Loucy (cell line): ENCODE measurements around the gene NTPCR.
A peak's percentile ranks its signal among the peaks of the same experiment; 100 is the strongest.

Experiments
- H2AFZ ChIP-seq: fragments of 200-600 bp; sonication (generic); 2 replicates; pipeline ENCODE4 v1.6.0; 2016; ENCODE audit warnings: antibody characterized with exemption, mild to moderate bottlenecking, low read length, moderate library complexity
- H3F3A ChIP-seq: fragments of 200-600 bp; 2 replicates; pipeline ENCODE4 v1.6.0; 2016; ENCODE audit warnings: antibody characterized with exemption, low read depth, mild to moderate bottlenecking
- H3K27me3 ChIP-seq: fragments of 200-600 bp; sonication (generic); 2 replicates; pipeline ENCODE4 v1.6.1; 2014; ENCODE audit warnings: low read length, mild to moderate bottlenecking; ENCODE audit not compliant: insufficient read depth, poor library complexity, severe bottlenecking
- H3K36me3 ChIP-seq: fragments of 200-600 bp; sonication (generic); 2 replicates; pipeline ENCODE4 v1.6.1; 2016; ENCODE audit warnings: low read length; ENCODE audit not compliant: insufficient read depth
- H3K4me1 ChIP-seq: fragments of 200-600 bp; sonication (generic); 2 replicates; pipeline ENCODE4 v1.5.1; 2014; ENCODE audit warnings: low read length, mild to moderate bottlenecking; ENCODE audit not compliant: insufficient read depth, poor library complexity, severe bottlenecking
- H3K4me2 ChIP-seq: fragments of 200-600 bp; sonication (generic); 2 replicates; pipeline ENCODE4 v1.6.0; 2014; ENCODE audit warnings: antibody characterized with exemption, low read length, low read depth, mild to moderate bottlenecking; ENCODE audit not compliant: poor library complexity, severe bottlenecking
- H3K4me3 ChIP-seq: fragments of 200-600 bp; sonication (generic); 2 replicates; pipeline ENCODE4 v1.5.1; 2014; ENCODE audit warnings: low read length, mild to moderate bottlenecking, mixed read lengths; ENCODE audit not compliant: poor library complexity, severe bottlenecking
- H3K79me2 ChIP-seq: fragments of 200-600 bp; sonication (generic); 2 replicates; pipeline ENCODE4 v1.6.1; 2014; ENCODE audit warnings: low read length; ENCODE audit not compliant: insufficient read depth
- H3K9ac ChIP-seq: fragments of 200-600 bp; sonication (generic); 2 replicates; pipeline ENCODE4 v1.6.0; 2014; ENCODE audit warnings: mild to moderate bottlenecking, low read depth, low read length, moderate library complexity; ENCODE audit not compliant: poor library complexity, severe bottlenecking
- H3K9me2 ChIP-seq: fragments of 200-600 bp; sonication (generic); replicated peaks from 2 replicates; pipeline ENCODE4 v1.6.1; 2016; ENCODE audit warnings: low read depth, low read length, mixed read lengths
- H3K9me3 ChIP-seq: fragments of 200-600 bp; sonication (generic); 2 replicates; pipeline ENCODE4 v1.6.1; 2014; ENCODE audit warnings: mild to moderate bottlenecking, antibody characterized with exemption, low read length, low read depth; ENCODE audit not compliant: insufficient read depth
- H4K20me1 ChIP-seq: fragments of 200-600 bp; sonication (generic); 2 replicates; pipeline ENCODE4 v1.6.0; 2014; ENCODE audit warnings: antibody characterized with exemption, low read length, mild to moderate bottlenecking; ENCODE audit not compliant: insufficient read depth, poor library complexity, severe bottlenecking
- CTCF ChIP-seq: fragments of 200-600 bp; sonication (generic); conservative IDR thresholded peaks from 2 replicates; pipeline ENCODE4 v1.5.1; 2014; ENCODE audit warnings: mild to moderate bottlenecking, antibody characterized with exemption, low read length
- EZH2phosphoT487 ChIP-seq: fragments of 200-600 bp; IDR thresholded peaks from 2 replicates; pipeline ENCODE4 v1.6.1; 2018; ENCODE audit warnings: antibody characterized with exemption, mild to moderate bottlenecking, moderate library complexity, borderline replicate concordance

Gene NTPCR

DNA sequence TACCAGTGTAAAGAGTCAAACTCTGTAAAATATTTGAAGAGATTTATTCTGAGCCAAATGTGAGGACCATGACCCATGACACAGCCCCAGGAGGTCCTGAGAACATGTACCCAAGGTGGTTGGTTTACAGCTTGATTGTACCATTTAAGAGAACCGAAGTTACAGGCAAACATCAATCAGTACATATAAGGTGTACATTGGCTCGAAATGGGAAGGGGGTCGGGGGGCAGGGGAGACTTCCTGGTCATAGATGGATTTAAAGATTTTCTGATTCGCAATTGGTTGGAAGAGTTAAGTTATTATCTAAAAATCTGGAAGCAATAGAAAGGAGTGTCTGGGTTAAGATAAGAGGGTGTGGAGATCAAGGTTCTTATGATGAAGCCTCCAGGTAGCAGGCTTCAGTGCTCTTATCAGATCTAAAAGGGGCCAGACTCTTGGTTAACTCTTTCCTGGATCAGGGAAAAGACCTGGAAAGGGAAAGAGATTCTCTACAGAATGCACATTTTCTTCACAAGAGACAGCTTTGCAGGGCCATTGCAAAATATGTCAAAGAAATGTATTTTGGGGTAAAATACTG is 47.5 kb upstream of the NTPCR start:
- H3K36me3 ChIP-seq, result no peaks in the 10 kb centered on the region
- no peaks in the 10 kb centered on the region for H3K27me3 ChIP-seq
- H3K79me2 ChIP-seq, result no peaks in the 10 kb centered on the region
- H3K9me2 ChIP-seq, result no peaks in the 10 kb centered on the region
- no peak overlapping the region for H3K4me2 ChIP-seq
- H3K9me3 ChIP-seq, result no peaks in the 10 kb centered on the region; the same call in 1 of the 2 replicates
- H3K4me1 ChIP-seq, result peaks cover 47% of the 10 kb centered on the region
- TF ChIP-seq EZH2phosphoT487 (no peak), CTCF (no peak)
- no peak overlapping the region for H3K4me3 ChIP-seq
- no peaks in the 10 kb centered on the region for H4K20me1 ChIP-seq
- H2AFZ ChIP-seq, result no peak overlapping the region
- no peak overlapping the region for H3K9ac ChIP-seq
- H3F3A ChIP-seq, result no peaks in the 10 kb centered on the region

DNA sequence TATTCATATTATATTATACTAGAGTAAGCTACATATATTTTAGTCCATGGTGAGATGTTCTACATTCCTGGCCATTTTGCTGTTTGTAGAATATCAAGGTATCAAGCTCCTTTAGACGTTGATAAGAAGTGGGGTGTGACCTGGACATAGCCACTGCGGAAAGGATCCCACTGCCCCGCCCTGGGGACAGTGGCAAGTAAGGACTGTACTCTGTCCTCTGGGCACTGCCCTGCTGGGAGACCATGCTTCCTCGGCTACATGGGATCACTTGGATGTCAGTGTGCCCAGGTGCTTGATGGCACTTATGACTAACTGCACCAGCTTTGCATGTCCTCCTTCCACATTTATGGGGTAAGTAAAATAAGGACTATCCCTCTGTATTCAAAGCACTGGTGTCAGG is 46.3 kb upstream of the NTPCR start:
- H3K9ac ChIP-seq, result peak overlapping the region; percentile 45
- no peaks in the 10 kb centered on the region for H3K9me2 ChIP-seq
- H3K9me3 ChIP-seq, result no peaks in the 10 kb centered on the region; the same call in 1 of the 2 replicates
- H3K4me2 ChIP-seq, result peak overlapping the region; percentile 37
- peaks cover 58% of the 10 kb centered on the region for H3K4me1 ChIP-seq
- H3K27me3 ChIP-seq, result no peaks in the 10 kb centered on the region
- H3K36me3 ChIP-seq, result no peaks in the 10 kb centered on the region
- no peaks in the 10 kb centered on the region for H3K79me2 ChIP-seq
- H3K4me3 ChIP-seq, result no peak overlapping the region
- H2AFZ ChIP-seq, result 0 out of 2 replicates have a peak overlapping the region, but pooled peaks have one; percentile 31
- H4K20me1 ChIP-seq, result no peaks in the 10 kb centered on the region
- H3F3A ChIP-seq, result no peaks in the 10 kb centered on the region
- TF ChIP-seq CTCF (no peak), EZH2phosphoT487 (no peak)

- peak overlapping the region; percentile 37 for H3K4me2 ChIP-seq
- H2AFZ ChIP-seq, result 0 out of 2 replicates have a peak overlapping the region, but pooled peaks have one; percentile 31
- H3K4me3 ChIP-seq, result no peak overlapping the region
- no peaks in the 10 kb centered on the region for H3K36me3 ChIP-seq
- H3K27me3 ChIP-seq, result no peaks in the 10 kb centered on the region
- no peaks in the 10 kb centered on the region for H3K9me2 ChIP-seq
- peaks cover 63% of the 10 kb centered on the region for H3K4me1 ChIP-seq
- H3F3A ChIP-seq, result no peaks in the 10 kb centered on the region
- no peaks in the 10 kb centered on the region for H3K79me2 ChIP-seq
- peak overlapping the region; percentile 45 for H3K9ac ChIP-seq
- no peaks in the 10 kb centered on the region for H4K20me1 ChIP-seq
- H3K9me3 ChIP-seq, result no peaks in the 10 kb centered on the region; the same call in 1 of the 2 replicates
- TF ChIP-seq EZH2phosphoT487 (no peak), CTCF (no peak)
Measured at GRCh38 chr1:232904566-232904965, 45.8 kb upstream of the NTPCR start.
